ENCODE results near the gene GTF3C5. TPM values are rescaled to one million over a fixed set of nuclear protein-coding genes. Genes with fewer than 3 reads are reported as not detected.
"Not testable (repeated sequence)": the region's sequence is repeated elsewhere in the genome, so short reads cannot be mapped to it uniquely, and the experiment has no call there.

The GTF3C5 gene
- total and polyA plus RNA-seq, 7 experiments from 2014 or later = 39.9 to 77.9 (median 48.8) TPM

GRCh38 chr9:133035669-133036068, 4.9 kb downstream of the GTF3C5 start:
- no peaks in the 10 kb centered on the region for H3K9me3 ChIP-seq (ENCODE audit: control insufficient read depth in 2 of 3, low read length in 3 of 3)
- ATAC-seq = no peak
- no peak overlapping the region for H3K27ac Mint-ChIP-seq
- peaks cover 8 to 25% of the 10 kb centered on the region in 2 donors for H3K4me1 ChIP-seq (ENCODE audit: control insufficient read depth in 2 of 2, insufficient read depth in 2 of 2, low read length in 2 of 2)
- H3K36me3 Mint-ChIP-seq = peaks cover 0 to 13% (median 4%) of the 10 kb centered on the region in 5 donors
- H3K4me3 ChIP-seq (ENCODE audit: low read length) = no peak overlapping the region
- peaks cover 43 to 84% (median 66%) of the 10 kb centered on the region in 7 donors for H3K4me1 Mint-ChIP-seq
- ChIA-PET CTCF (interaction anchor here (1.5 kb wide), 1 partner anchor 14 kb away, joined by 4 read pairs; no protein-coding TSS in a partner anchor), POLR2A (interaction anchor here (0.6 kb wide), 1 partner anchor 635 kb away, joined by 3 read pairs; no protein-coding TSS in a partner anchor)
- no peak overlapping the region for H3K27ac ChIP-seq (ENCODE audit: low read depth, low read length)
- H3K36me3 ChIP-seq (ENCODE audit: control insufficient read depth in 2 of 3, insufficient read depth in 3 of 3, low read length in 3 of 3) = peaks cover 0 to 22% (median 0%) of the 10 kb centered on the region in 3 experiments
- intact Hi-C loops (cut with micrococcal nuclease) = no loop called here
- H3K27me3 ChIP-seq (ENCODE audit: control insufficient read depth in 2 of 2, insufficient read depth in 2 of 2, low read length in 2 of 2) = no peaks in the 10 kb centered on the region
- no peak overlapping the region for H3K4me3 Mint-ChIP-seq
- no peak for DNase-seq
- H3K27me3 Mint-ChIP-seq = no peaks in the 10 kb centered on the region
- no peaks in the 10 kb centered on the region for H3K9me3 Mint-ChIP-seq

DNA sequence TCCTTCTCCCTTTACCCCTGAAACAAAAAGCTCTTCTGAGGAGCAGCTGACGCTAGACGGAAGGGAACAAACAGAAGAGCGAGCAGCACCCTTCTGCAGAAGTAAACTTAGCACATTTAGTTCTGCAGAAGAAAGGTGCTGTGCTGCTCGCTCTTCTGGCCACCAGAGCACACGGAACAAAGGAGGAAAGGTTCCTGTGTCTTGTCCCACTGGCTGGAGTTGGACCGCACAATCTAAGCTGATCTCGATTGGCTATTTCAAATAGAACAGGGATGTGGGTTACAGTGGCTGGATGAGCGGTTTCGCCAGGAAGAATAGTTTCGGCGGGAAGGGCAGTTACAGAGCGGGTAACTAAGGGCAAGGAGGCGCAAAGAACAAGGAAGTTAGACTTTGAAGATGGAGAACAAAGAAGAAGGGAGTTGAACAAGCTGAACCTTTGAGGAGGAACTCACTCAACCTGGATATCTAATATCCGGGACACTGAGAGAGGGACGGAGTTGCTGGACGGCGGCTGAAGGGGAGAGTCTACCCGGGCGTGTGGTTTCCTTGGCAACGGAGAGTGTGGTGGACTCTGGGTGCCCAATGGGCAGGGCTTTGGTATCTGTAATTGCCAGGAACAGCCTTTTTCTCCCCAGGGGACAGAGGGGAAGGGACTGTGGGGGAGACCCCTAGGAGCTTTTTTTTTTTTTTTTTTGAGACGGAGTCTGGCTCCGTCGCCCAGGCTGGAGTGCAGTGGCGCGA, 7.1 kb downstream of the GTF3C5 start:
- ATAC-seq (no peak), DNase-seq (no peak)
- no peak overlapping the region for H3K27ac ChIP-seq (ENCODE audit: low read depth, low read length)
- H3K27ac Mint-ChIP-seq = peak overlapping the region in 1 of 9 donors; percentile 38
- peaks cover 0 to 31% (median 8%) of the 10 kb centered on the region in 3 experiments for H3K36me3 ChIP-seq (ENCODE audit: control insufficient read depth in 2 of 3, insufficient read depth in 3 of 3, low read length in 3 of 3)
- no peaks in the 10 kb centered on the region for H3K27me3 ChIP-seq (ENCODE audit: control insufficient read depth in 2 of 2, insufficient read depth in 2 of 2, low read length in 2 of 2)
- H3K36me3 Mint-ChIP-seq = peaks cover 0 to 20% (median 5%) of the 10 kb centered on the region in 5 donors
- H3K4me3 ChIP-seq (ENCODE audit: low read length) = no peak overlapping the region
- CTCF ChIA-PET = interaction anchor here (0.5 kb wide), 1 partner anchor 149 kb away, joined by 6 read pairs; no protein-coding TSS in a partner anchor
- H3K9me3 Mint-ChIP-seq = no peaks in the 10 kb centered on the region
- H3K9me3 ChIP-seq (ENCODE audit: control insufficient read depth in 2 of 3, low read length in 3 of 3) = no peaks in the 10 kb centered on the region
- POLR2A ChIA-PET = interaction anchor here (0.8 kb wide), 1 partner anchor 25 kb away, joined by 3 read pairs; no protein-coding TSS in a partner anchor
- intact Hi-C loops (cut with micrococcal nuclease) = no loop called here
- H3K4me3 Mint-ChIP-seq = no peak overlapping the region
- no peaks in the 10 kb centered on the region for H3K27me3 Mint-ChIP-seq
- H3K4me1 Mint-ChIP-seq = peaks cover 22 to 64% (median 48%) of the 10 kb centered on the region in 7 donors
- peaks cover 0 to 8% of the 10 kb centered on the region in 2 donors for H3K4me1 ChIP-seq (ENCODE audit: control insufficient read depth in 2 of 2, insufficient read depth in 2 of 2, low read length in 2 of 2)

DNA sequence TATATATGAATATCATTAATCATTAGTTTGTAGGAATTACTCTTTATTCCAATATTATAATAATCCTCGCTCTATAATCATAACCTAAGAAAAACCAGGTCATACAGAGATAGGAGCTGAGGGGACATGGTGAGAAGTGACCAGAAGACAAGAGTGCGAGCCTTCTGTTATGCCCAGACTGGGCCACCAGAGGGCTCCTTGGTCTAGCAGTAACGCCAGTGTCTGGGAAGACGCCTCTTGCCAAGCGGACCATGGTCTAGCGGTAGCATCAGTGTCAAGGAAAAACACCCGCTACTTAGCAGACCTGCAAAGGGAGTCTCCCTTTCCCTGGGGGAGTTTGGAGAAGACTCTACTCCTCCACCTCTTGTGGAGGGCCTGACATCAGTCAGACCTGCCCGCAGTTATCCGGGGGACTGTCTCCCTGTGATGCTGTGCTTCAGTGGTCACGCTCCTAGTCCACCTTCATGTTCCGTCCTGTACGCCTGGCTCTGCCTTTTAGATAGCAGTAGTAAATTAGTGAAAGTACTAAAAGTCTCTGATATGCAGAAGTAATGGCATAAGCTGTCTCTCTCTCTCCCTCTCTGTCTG, 10.2 kb downstream of the GTF3C5 start:
- H3K9me3 ChIP-seq (ENCODE audit: control insufficient read depth in 2 of 3, low read length in 3 of 3); ATAC-seq; H3K4me3 Mint-ChIP-seq; H3K4me1 ChIP-seq (ENCODE audit: control insufficient read depth in 2 of 2, insufficient read depth in 2 of 2, low read length in 2 of 2); H3K27me3 Mint-ChIP-seq; H3K9me3 Mint-ChIP-seq; H3K4me3 ChIP-seq (ENCODE audit: low read length); H3K27ac Mint-ChIP-seq; H3K27me3 ChIP-seq (ENCODE audit: control insufficient read depth in 2 of 2, insufficient read depth in 2 of 2, low read length in 2 of 2); H3K27ac ChIP-seq (ENCODE audit: low read depth, low read length): not testable (repeated sequence)
- POLR2A ChIA-PET = interaction anchor here (1.2 kb wide), 1 partner anchor 11 kb away, joined by 4 read pairs; the partner anchor contains the start of gene GTF3C5
- CTCF ChIA-PET = interaction anchor here (1.3 to 2.8 kb wide), 2 partner anchors 11 to 104 kb away, joined by 3 to 11 read pairs; partner anchors contain the start of gene GTF3C5
- H3K36me3 Mint-ChIP-seq = peaks cover 4 to 28% (median 15%) of the 10 kb centered on the region in 5 donors
- DNase-seq = peak in 5 of 9 donors; percentile 13 to 46 (median 26)
- peaks cover 8 to 56% (median 10%) of the 10 kb centered on the region in 3 experiments for H3K36me3 ChIP-seq (ENCODE audit: control insufficient read depth in 2 of 3, insufficient read depth in 3 of 3, low read length in 3 of 3)
- intact Hi-C loops (cut with micrococcal nuclease) = loop anchor here (1.0 kb wide), 1 partner anchor 106 kb away; no protein-coding TSS in a partner anchor
- H3K4me1 Mint-ChIP-seq = peaks cover 8 to 40% (median 21%) of the 10 kb centered on the region in 7 donors

DNA sequence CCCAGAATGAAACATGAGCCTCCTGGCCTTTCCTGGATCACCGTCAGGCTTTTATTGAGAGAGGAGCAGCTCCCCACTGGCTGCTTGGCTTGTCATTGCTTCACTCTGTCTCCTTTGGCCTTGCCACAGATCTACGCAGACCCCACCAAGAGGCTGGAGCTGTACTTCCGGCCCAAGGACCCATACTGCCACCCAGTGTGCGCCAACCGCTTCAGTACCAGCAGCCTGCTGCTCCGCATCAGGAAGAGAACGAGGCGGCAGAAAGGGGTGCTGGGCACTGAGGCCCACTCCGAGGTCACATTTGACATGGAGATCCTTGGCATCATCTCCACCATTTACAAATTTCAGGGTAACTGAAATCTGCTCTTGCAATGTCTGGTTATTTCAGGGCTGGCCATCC, 11.2 kb downstream of the GTF3C5 start:
- ATAC-seq (no peak), DNase-seq (no peak)
- ChIA-PET CTCF (interaction anchor here (1.1 to 2.8 kb wide), 2 partner anchors 16 to 103 kb away, joined by 4 to 11 read pairs; no protein-coding TSS in a partner anchor), POLR2A (interaction anchor here (0.8 kb wide), 1 partner anchor 125 kb away, joined by 3 read pairs; no protein-coding TSS in a partner anchor)
- H3K36me3 ChIP-seq (ENCODE audit: control insufficient read depth in 2 of 3, insufficient read depth in 3 of 3, low read length in 3 of 3) = peaks cover 8 to 62% (median 12%) of the 10 kb centered on the region in 3 experiments
- intact Hi-C loops (cut with micrococcal nuclease) = loop anchor here (1.0 kb wide), 1 partner anchor 105 kb away; no protein-coding TSS in a partner anchor
- no peaks in the 10 kb centered on the region for H3K27me3 ChIP-seq (ENCODE audit: control insufficient read depth in 2 of 2, insufficient read depth in 2 of 2, low read length in 2 of 2)
- Mint-ChIP-seq H3K36me3 (peaks cover 12 to 31% (median 16%) of the 10 kb centered on the region in 5 donors), H3K27ac (no peak overlapping the region), H3K9me3 (no peaks in the 10 kb centered on the region), H3K4me1 (peaks cover 8 to 32% (median 20%) of the 10 kb centered on the region in 7 donors), H3K27me3 (no peaks in the 10 kb centered on the region), H3K4me3 (no peak overlapping the region)
- no peaks in the 10 kb centered on the region for H3K9me3 ChIP-seq (ENCODE audit: control insufficient read depth in 2 of 3, low read length in 3 of 3)
- H3K4me1 ChIP-seq (ENCODE audit: control insufficient read depth in 2 of 2, insufficient read depth in 2 of 2, low read length in 2 of 2) = no peaks in the 10 kb centered on the region
- no peak overlapping the region for H3K27ac ChIP-seq (ENCODE audit: low read depth, low read length)
- no peak overlapping the region for H3K4me3 ChIP-seq (ENCODE audit: low read length)

DNA sequence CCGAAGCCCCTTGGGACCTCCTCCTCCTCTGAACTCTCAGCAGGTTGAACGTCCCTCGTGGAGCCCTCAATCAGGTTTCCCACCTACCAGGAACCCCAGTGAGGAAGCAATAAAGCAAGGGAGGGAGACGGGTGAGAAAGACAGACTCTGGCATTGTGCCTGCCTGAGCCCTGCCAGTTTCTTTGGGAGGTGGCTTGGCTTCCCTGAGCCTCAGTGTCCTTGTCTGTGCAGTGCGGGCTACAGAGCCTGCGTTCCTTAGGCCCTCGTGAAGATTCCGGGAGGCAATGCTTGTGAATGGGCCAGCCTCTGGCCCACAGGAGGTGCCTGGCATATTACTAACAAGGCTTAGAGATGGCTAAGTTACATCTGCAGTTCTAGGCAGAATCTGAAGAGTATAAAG, 11.9 kb downstream of the GTF3C5 start:
- POLR2A ChIA-PET = no interaction called here
- Mint-ChIP-seq H3K27ac (peak overlapping the region in 1 of 9 donors; percentile 22), H3K9me3 (no peaks in the 10 kb centered on the region), H3K4me3 (no peak overlapping the region), H3K27me3 (no peaks in the 10 kb centered on the region), H3K4me1 (peaks cover 8 to 25% (median 18%) of the 10 kb centered on the region in 7 donors), H3K36me3 (peaks cover 12 to 29% (median 16%) of the 10 kb centered on the region in 5 donors)
- Histone ChIP-seq H3K4me1 (ENCODE audit: control insufficient read depth in 2 of 2, insufficient read depth in 2 of 2, low read length in 2 of 2) (no peaks in the 10 kb centered on the region), H3K36me3 (ENCODE audit: control insufficient read depth in 2 of 3, insufficient read depth in 3 of 3, low read length in 3 of 3) (peaks cover 8 to 61% (median 15%) of the 10 kb centered on the region in 3 experiments), H3K27me3 (ENCODE audit: control insufficient read depth in 2 of 2, insufficient read depth in 2 of 2, low read length in 2 of 2) (no peaks in the 10 kb centered on the region), H3K27ac (ENCODE audit: low read depth, low read length) (no peak overlapping the region), H3K9me3 (ENCODE audit: control insufficient read depth in 2 of 3, low read length in 3 of 3) (no peaks in the 10 kb centered on the region), H3K4me3 (ENCODE audit: low read length) (no peak overlapping the region)
- DNase-seq (no peak), ATAC-seq (no peak)
- intact Hi-C loops (cut with micrococcal nuclease) = no loop called here
- CTCF ChIA-PET = interaction anchor here (0.6 to 1.1 kb wide), 2 partner anchors 8 to 15 kb away, joined by 3 to 4 read pairs; no protein-coding TSS in a partner anchor

- CTCF ChIA-PET = interaction anchor here (0.5 to 0.6 kb wide), 3 partner anchors 9 to 104 kb away, joined by 3 read pairs; no protein-coding TSS in a partner anchor
- H3K27me3 Mint-ChIP-seq = no peaks in the 10 kb centered on the region
- peaks cover 8 to 62% (median 15%) of the 10 kb centered on the region in 3 experiments for H3K36me3 ChIP-seq (ENCODE audit: control insufficient read depth in 2 of 3, insufficient read depth in 3 of 3, low read length in 3 of 3)
- H3K4me1 ChIP-seq (ENCODE audit: control insufficient read depth in 2 of 2, insufficient read depth in 2 of 2, low read length in 2 of 2) = no peaks in the 10 kb centered on the region
- no peak overlapping the region for H3K4me3 Mint-ChIP-seq
- no peak for DNase-seq
- POLR2A ChIA-PET = interaction anchor here (0.6 to 1.2 kb wide), 2 partner anchors 13 to 119 kb away, joined by 3 to 5 read pairs; partner anchors contain the start of gene GTF3C5
- no peak overlapping the region for H3K27ac ChIP-seq (ENCODE audit: low read depth, low read length)
- H3K27me3 ChIP-seq (ENCODE audit: control insufficient read depth in 2 of 2, insufficient read depth in 2 of 2, low read length in 2 of 2) = no peaks in the 10 kb centered on the region
- H3K27ac Mint-ChIP-seq = no peak overlapping the region
- ATAC-seq = no peak
- peaks cover 4 to 20% (median 13%) of the 10 kb centered on the region in 7 donors for H3K4me1 Mint-ChIP-seq
- no peaks in the 10 kb centered on the region for H3K9me3 Mint-ChIP-seq
- no peak overlapping the region for H3K4me3 ChIP-seq (ENCODE audit: low read length)
- no peaks in the 10 kb centered on the region for H3K9me3 ChIP-seq (ENCODE audit: control insufficient read depth in 2 of 3, low read length in 3 of 3)
- H3K36me3 Mint-ChIP-seq = peaks cover 12 to 24% (median 16%) of the 10 kb centered on the region in 5 donors
- intact Hi-C loops (cut with micrococcal nuclease) = no loop called here
Observed at GRCh38 chr9:133043449-133044035, 12.7 kb downstream of the GTF3C5 start.
